ENCODE data around the gene GNA15. TPM values are rescaled to one million over a fixed set of nuclear protein-coding genes. Genes with fewer than 3 reads are reported as not detected.

Gene GNA15
- total RNA-seq, 4 donors from 2014 or later: 1.2 to 12.4 (median 1.5) TPM; not detected in 1

DNA sequence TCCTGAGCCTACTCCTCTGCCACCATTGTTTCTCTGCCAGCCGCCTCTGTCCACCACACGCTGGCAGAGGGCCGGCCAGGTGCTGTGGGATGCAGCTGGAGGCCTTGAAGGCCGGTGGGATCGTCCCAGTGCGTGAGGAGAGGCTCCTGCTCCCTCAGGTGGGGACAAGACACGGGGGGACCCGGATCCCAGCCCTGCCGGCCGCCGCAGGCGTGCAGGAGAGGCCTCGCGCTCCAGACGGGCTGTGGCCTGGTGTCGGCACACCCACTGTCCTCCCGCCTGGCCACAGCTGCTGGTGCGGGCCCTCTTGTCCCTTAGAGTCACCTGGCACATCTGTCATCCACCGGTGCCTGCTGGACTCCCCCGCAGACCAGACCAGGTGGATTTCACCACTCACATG lies 18.1 kb upstream of the GNA15 start:
- peaks cover 0 to 99% (median 0%) of the 10 kb centered on the region in 3 donors for H3K36me3 ChIP-seq
- H3K9me3 ChIP-seq: no peaks in the 10 kb centered on the region
- H3K27ac ChIP-seq: no peak overlapping the region
- DNase-seq: no peak
- H3K4me1 ChIP-seq: no peaks in the 10 kb centered on the region
- no peak for TF ChIP-seq POLR2A (IDR thresholded peaks at IDR 0.05)
- TF ChIP-seq, protein P1, sequence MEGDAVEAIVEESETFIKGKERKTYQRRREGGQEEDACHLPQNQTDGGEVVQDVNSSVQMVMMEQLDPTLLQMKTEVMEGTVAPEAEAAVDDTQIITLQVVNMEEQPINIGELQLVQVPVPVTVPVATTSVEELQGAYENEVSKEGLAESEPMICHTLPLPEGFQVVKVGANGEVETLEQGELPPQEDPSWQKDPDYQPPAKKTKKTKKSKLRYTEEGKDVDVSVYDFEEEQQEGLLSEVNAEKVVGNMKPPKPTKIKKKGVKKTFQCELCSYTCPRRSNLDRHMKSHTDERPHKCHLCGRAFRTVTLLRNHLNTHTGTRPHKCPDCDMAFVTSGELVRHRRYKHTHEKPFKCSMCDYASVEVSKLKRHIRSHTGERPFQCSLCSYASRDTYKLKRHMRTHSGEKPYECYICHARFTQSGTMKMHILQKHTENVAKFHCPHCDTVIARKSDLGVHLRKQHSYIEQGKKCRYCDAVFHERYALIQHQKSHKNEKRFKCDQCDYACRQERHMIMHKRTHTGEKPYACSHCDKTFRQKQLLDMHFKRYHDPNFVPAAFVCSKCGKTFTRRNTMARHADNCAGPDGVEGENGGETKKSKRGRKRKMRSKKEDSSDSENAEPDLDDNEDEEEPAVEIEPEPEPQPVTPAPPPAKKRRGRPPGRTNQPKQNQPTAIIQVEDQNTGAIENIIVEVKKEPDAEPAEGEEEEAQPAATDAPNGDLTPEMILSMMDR (IDR thresholded peaks at IDR 0.05): no peak
- H3K27me3 ChIP-seq: no peaks in the 10 kb centered on the region
- H3K4me3 ChIP-seq: no peak overlapping the region

DNA sequence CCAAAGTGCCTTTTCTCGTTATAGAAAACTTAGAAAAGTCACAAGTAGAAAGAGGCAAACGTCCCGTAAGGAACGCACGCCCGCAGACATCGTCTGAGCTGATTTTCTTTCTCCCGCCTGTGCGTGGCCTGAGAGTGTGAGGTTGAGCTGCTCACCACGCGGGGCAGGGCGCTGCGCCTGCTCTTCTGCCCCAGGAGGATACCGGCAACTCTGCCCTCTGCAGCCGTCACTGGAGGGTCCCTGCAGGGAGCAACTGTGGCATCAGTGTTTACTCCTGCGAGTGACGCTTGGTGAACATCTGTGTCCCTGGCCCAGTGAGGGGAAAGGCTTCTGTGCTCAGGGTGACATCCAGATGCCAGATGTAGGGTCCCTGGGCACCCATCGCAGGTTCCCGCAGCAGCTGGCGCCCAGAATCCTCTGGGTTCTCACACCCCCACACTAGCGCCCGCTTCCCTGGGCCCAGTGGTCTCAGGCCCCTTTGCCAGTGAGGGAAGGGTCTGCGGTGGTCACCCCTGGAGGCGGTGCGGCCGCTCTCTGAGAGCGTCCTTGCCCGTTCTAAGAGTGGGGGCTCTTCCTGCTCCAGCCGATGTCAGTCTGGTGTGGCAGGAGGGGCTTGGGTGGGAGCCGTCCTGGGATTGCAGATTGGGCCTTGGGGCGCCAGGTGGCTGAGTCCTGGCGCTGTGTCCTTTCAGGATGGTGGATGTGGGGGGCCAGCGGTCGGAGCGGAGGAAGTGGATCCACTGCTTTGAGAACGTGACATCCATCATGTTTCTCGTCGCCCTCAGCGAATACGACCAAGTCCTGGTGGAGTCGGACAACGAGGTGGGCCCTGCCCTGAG lies 17.4 kb upstream of the GNA15 start:
- Histone ChIP-seq H3K4me1 (no peaks in the 10 kb centered on the region), H3K9me3 (no peaks in the 10 kb centered on the region), H3K4me3 (no peak overlapping the region), H3K27me3 (no peaks in the 10 kb centered on the region), H3K36me3 (peaks cover 0 to 97% (median 0%) of the 10 kb centered on the region in 3 donors), H3K27ac (no peak overlapping the region)
- DNase-seq: no peak
- no peak for TF ChIP-seq POLR2A (IDR thresholded peaks at IDR 0.05)
- TF ChIP-seq, protein P1 (IDR thresholded peaks at IDR 0.05): no peak

DNA sequence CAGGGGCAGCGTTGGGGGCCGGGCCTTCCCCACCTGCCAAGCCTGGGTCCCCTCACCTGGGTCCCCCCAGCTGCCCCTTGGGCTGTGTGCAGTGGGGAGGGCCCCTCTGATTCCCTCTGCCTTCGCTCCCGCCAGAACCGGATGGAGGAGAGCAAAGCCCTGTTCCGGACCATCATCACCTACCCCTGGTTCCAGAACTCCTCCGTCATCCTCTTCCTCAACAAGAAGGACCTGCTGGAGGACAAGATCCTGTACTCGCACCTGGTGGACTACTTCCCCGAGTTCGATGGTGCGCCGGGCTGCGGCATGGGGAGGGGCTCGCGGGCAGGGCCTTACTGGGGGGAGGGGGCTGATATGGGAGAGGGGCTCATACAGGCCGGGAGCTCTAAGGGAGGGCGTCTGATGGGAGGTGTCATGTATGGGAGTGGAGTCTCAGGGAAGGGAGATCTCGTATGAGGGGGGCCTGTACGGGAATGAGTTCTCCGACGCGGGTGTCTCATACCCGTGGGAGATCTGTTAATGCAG lies 16.7 kb upstream of the GNA15 start:
- Histone ChIP-seq H3K9me3 (no peaks in the 10 kb centered on the region), H3K36me3 (peaks cover 0 to 90% (median 0%) of the 10 kb centered on the region in 3 donors), H3K4me1 (no peaks in the 10 kb centered on the region), H3K27ac (no peak overlapping the region), H3K27me3 (no peaks in the 10 kb centered on the region), H3K4me3 (no peak overlapping the region)
- no peak for TF ChIP-seq POLR2A (IDR thresholded peaks at IDR 0.05)
- TF ChIP-seq, protein P1 (IDR thresholded peaks at IDR 0.05): no peak
- DNase-seq: no peak

DNA sequence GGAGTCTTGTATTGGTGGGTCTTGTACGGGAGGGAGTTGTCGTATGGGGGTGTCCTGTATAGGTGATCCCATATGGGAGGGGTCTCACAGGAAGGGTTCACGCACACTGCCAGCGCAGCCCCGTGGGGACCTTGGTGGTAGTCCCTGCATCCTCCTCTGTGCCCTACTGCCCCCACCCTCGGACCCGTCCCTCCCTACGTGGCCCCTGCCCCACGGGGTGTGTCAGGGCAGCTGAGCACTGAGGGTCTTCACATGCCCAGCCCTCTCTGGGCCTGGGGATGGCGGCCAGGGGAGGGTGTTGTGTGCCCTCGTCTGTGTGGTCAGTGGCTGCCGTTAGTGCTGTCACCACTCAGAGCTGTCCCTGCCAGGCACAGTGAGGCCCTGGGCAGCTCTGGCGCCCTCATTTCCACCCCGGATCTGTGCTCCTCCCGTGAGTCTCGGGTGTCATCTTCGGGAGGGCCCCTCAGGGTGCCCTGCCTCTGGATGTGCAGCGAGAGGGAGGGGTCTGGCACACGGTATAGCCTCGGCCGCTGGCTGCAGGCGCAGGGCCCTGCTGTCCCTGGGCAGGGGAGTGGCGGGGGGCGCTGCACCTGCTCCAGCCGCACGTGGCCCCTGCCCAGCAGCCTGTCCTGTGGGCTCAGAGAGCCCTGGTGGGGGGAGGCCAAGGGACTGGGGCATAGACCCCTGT lies 16.0 kb upstream of the GNA15 start:
- H3K36me3 ChIP-seq: peaks cover 0 to 83% (median 0%) of the 10 kb centered on the region in 3 donors
- no peaks in the 10 kb centered on the region for H3K27me3 ChIP-seq
- DNase-seq: no peak
- H3K27ac ChIP-seq: no peak overlapping the region
- no peaks in the 10 kb centered on the region for H3K4me1 ChIP-seq
- H3K4me3 ChIP-seq: no peak overlapping the region
- TF ChIP-seq POLR2A (IDR thresholded peaks at IDR 0.05): no peak
- TF ChIP-seq, protein P1 (IDR thresholded peaks at IDR 0.05): no peak
- H3K9me3 ChIP-seq: no peaks in the 10 kb centered on the region

DNA sequence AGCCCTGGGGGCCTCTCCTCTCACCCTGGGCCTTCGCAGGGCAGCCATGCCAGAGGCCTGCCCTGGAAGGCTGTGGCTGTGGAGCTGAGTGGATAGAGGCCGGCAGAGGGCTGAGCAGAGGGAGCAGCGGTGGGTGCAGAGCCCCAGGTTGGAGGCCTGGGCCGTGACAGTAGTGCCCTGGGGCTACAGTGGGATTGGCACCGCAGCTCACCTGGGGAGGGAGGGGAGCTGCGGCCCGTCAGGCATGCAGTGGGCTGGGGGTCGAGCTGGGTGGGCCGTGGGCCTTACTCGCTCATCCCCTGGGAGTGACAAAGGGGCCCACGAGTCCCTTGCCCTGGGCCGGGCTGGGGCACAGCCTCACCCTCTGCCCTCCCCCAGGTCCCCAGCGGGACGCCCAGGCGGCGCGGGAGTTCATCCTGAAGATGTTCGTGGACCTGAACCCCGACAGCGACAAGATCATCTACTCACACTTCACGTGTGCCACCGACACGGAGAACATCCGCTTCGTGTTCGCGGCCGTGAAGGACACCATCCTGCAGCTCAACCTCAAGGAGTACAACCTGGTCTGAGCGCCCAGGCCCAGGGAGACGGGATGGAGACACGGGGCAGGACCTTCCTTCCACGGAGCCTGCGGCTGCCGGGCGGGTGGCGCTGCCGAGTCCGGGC lies 15.1 kb upstream of the GNA15 start:
- Histone ChIP-seq H3K27ac (no peak overlapping the region), H3K9me3 (no peaks in the 10 kb centered on the region), H3K27me3 (no peaks in the 10 kb centered on the region), H3K4me3 (no peak overlapping the region), H3K4me1 (no peaks in the 10 kb centered on the region), H3K36me3 (peaks cover 0 to 74% (median 0%) of the 10 kb centered on the region in 3 donors)
- no peak for TF ChIP-seq POLR2A (IDR thresholded peaks at IDR 0.05)
- TF ChIP-seq, protein P1 (IDR thresholded peaks at IDR 0.05): no peak
- DNase-seq: peak in 1 of 3 donors; percentile 48

Data from Peyer's patch (tissue), 4 donors.